H9 (cell line): ENCODE data around the gene PLAC9. TPM values are rescaled to one million over a fixed set of nuclear protein-coding genes. Genes with fewer than 3 reads are reported as not detected.

Experiments
- DNase-seq: peaks from one replicate; pipeline ENCODE4 v3.0.0-alpha.2; 2017
- H2AFZ ChIP-seq: one replicate; pipeline ENCODE4 v1.6.1; 2013; ENCODE audit warnings: mild to moderate bottlenecking, low read length, control low read depth, moderate library complexity
- H2AK5ac ChIP-seq: 2 replicates; pipeline ENCODE4 v1.6.1; 2013; ENCODE audit warnings: low read length, control low read depth, mixed read lengths; ENCODE audit not compliant: insufficient read length
- H2BK120ac ChIP-seq: one replicate; pipeline ENCODE4 v1.6.1; 2013; ENCODE audit warnings: low read depth, mild to moderate bottlenecking, low read length, control low read depth, inconsistent platforms; ENCODE audit not compliant: poor library complexity, severe bottlenecking
- H2BK12ac ChIP-seq: 2 replicates; pipeline ENCODE4 v1.6.1; 2013; ENCODE audit warnings: low read length, control low read depth, mixed read lengths, low read depth; ENCODE audit not compliant: insufficient read length
- H2BK15ac ChIP-seq: 2 replicates; pipeline ENCODE4 v1.6.1; 2013; ENCODE audit warnings: low read depth, low read length, control low read depth
- H2BK20ac ChIP-seq: one replicate; pipeline ENCODE4 v1.6.1; 2013; ENCODE audit warnings: low read depth, mild to moderate bottlenecking, low read length, control low read depth, inconsistent platforms; ENCODE audit not compliant: poor library complexity, severe bottlenecking
- H2BK5ac ChIP-seq: 2 replicates; pipeline ENCODE4 v1.6.1; 2013; ENCODE audit warnings: low read length, control low read depth, mixed read lengths; ENCODE audit not compliant: insufficient read length
- H3K14ac ChIP-seq: 2 replicates; pipeline ENCODE4 v1.6.1; 2013; ENCODE audit warnings: low read length, control low read depth; ENCODE audit not compliant: insufficient read depth
- H3K18ac ChIP-seq: 2 replicates; pipeline ENCODE4 v1.6.1; 2013; ENCODE audit warnings: low read depth, mild to moderate bottlenecking, mixed read lengths, low read length, control low read depth; ENCODE audit not compliant: insufficient read length
- H3K23ac ChIP-seq: 2 replicates; pipeline ENCODE4 v1.6.1; 2013; ENCODE audit warnings: low read length, control low read depth, mixed read lengths, low read depth; ENCODE audit not compliant: insufficient read length
- H3K23me2 ChIP-seq: 2 replicates; pipeline ENCODE4 v1.6.1; 2013; ENCODE audit warnings: low read depth, mild to moderate bottlenecking, mixed read lengths, low read length, control low read depth; ENCODE audit not compliant: insufficient read length, poor library complexity, severe bottlenecking
- H3K27ac ChIP-seq: 2 replicates; pipeline ENCODE4 v1.5.1; 2013; ENCODE audit warnings: low read length, control low read depth, mixed read lengths, low read depth; ENCODE audit not compliant: insufficient read length
- H3K27me3 ChIP-seq: 2 replicates; pipeline ENCODE4 v1.6.1; 2013; ENCODE audit warnings: low read length, control low read depth, inconsistent platforms; ENCODE audit not compliant: insufficient read depth
- H3K4ac ChIP-seq: 2 replicates; pipeline ENCODE4 v1.6.1; 2013; ENCODE audit warnings: low read depth, mild to moderate bottlenecking, control low read depth, inconsistent platforms, low read length, moderate library complexity
- H3K4me1 ChIP-seq: 2 replicates; pipeline ENCODE4 v1.6.1; 2013; ENCODE audit warnings: low read length, control low read depth, inconsistent platforms; ENCODE audit not compliant: insufficient read depth
- H3K4me2 ChIP-seq: 2 replicates; pipeline ENCODE4 v1.6.1; 2013; ENCODE audit warnings: low read length, control low read depth, mixed read lengths; ENCODE audit not compliant: insufficient read length, insufficient read depth
- H3K56ac ChIP-seq: 2 replicates; pipeline ENCODE4 v1.6.1; 2013; ENCODE audit warnings: low read depth, mild to moderate bottlenecking, mixed read lengths, low read length, control low read depth; ENCODE audit not compliant: insufficient read length
- H3K79me1 ChIP-seq: 2 replicates; pipeline ENCODE4 v1.6.1; 2013; ENCODE audit warnings: low read depth, mild to moderate bottlenecking, moderate library complexity, low read length, control low read depth, inconsistent platforms; ENCODE audit not compliant: insufficient read depth, poor library complexity, severe bottlenecking
- H3K79me2 ChIP-seq: 2 replicates; pipeline ENCODE4 v1.6.1; 2013; ENCODE audit warnings: low read length, control low read depth, inconsistent platforms; ENCODE audit not compliant: insufficient read depth
- H3K9ac ChIP-seq: 2 replicates; pipeline ENCODE4 v1.6.1; 2013; ENCODE audit warnings: low read length, control low read depth, mixed read lengths; ENCODE audit not compliant: insufficient read length; ENCODE audit errors: extremely low read depth
- H3K9me3 ChIP-seq: one replicate; pipeline ENCODE4 v1.6.1; 2013; ENCODE audit warnings: low read depth, low read length, inconsistent platforms; ENCODE audit not compliant: control insufficient read depth
- H3T11ph ChIP-seq: one replicate; pipeline ENCODE4 v1.6.1; 2013; ENCODE audit warnings: mild to moderate bottlenecking, low read length, control low read depth, inconsistent platforms
- H4K20me1 ChIP-seq: one replicate; pipeline ENCODE4 v1.6.1; 2013; ENCODE audit not compliant: control insufficient read depth, insufficient read length, insufficient read depth
- H4K5ac ChIP-seq: 2 replicates; pipeline ENCODE4 v1.6.1; 2013; ENCODE audit warnings: low read depth, mild to moderate bottlenecking, mixed read lengths, low read length, control low read depth; ENCODE audit not compliant: insufficient read length
- H4K8ac ChIP-seq: replicated peaks from 2 replicates; pipeline ENCODE4 v1.6.1; 2013; ENCODE audit warnings: low read length, control low read depth, mixed read lengths, low read depth; ENCODE audit not compliant: insufficient read length
- H4K91ac ChIP-seq: 2 replicates; pipeline ENCODE4 v1.6.1; 2013; ENCODE audit warnings: low read depth, mild to moderate bottlenecking, moderate library complexity, mixed read lengths, low read length, control low read depth; ENCODE audit not compliant: insufficient read length
- H3K27ac Mint-ChIP-seq, 3 experiments: 2 replicates in 2 of 3; 3 replicates in 1 of 3; pipeline ENCODE4 v1.8.0; 2020 to 2021; ENCODE audit warnings: mixed read lengths in 3 of 3, mild to moderate bottlenecking in 1 of 3, moderate library complexity in 1 of 3
- H3K27me3 Mint-ChIP-seq: 2 replicates; pipeline ENCODE4 v1.8.0; 2021; ENCODE audit warnings: low read depth, mild to moderate bottlenecking, moderate library complexity, mixed read lengths
- H3K36me3 Mint-ChIP-seq, 3 experiments: 2 replicates in 2 of 3; 3 replicates in 1 of 3; pipeline ENCODE4 v1.8.0; 2020 to 2021; ENCODE audit warnings: low read depth in 3 of 3, mixed read lengths in 3 of 3; ENCODE audit not compliant: insufficient read depth in 1 of 3
- H3K4me1 Mint-ChIP-seq, 2 experiments: 2 replicates each; pipeline ENCODE4 v1.8.0; 2020; ENCODE audit warnings: mixed read lengths in 2 of 2
- H3K4me3 Mint-ChIP-seq, 2 experiments: 2 replicates in 1 of 2; 3 replicates in 1 of 2; pipeline ENCODE4 v1.8.0; 2020 to 2021; ENCODE audit warnings: mild to moderate bottlenecking in 2 of 2, mixed read lengths in 2 of 2, moderate library complexity in 1 of 2
- H3K9me3 Mint-ChIP-seq, 2 experiments: 2 replicates in 1 of 2; 3 replicates in 1 of 2; pipeline ENCODE4 v1.8.0; 2020; ENCODE audit warnings: mild to moderate bottlenecking in 2 of 2, mixed read lengths in 2 of 2, moderate library complexity in 1 of 2
- CTCF ChIP-seq: fragments of 200-600 bp; sonication (generic); conservative IDR thresholded peaks from 3 replicates; pipeline ENCODE4 v1.8.0; 2021; ENCODE audit warnings: antibody characterized with exemption, mild to moderate bottlenecking
- WGBS: extraction: QIAGEN DNeasy Blood & Tissue Kit; methylation state at CpG from one replicate; pipeline ENCODE4 v1.1.7; 2013; ENCODE audit warnings: missing lambda C conversion rate, low lambda C conversion rate, mixed read lengths; ENCODE audit not compliant: insufficient read length; ENCODE audit errors: extremely low coverage; 5-methylcytosine and 5-hydroxymethylcytosine counted together
- total RNA-seq: library from RNA; stranded (reverse); gene quantifications from 2 replicates; pipeline ENCODE4 v1.2.1, GENCODE V29; 2021

Gene PLAC9
- total RNA-seq, 1 experiment from 2014 or later = 4.3 TPM

DNA sequence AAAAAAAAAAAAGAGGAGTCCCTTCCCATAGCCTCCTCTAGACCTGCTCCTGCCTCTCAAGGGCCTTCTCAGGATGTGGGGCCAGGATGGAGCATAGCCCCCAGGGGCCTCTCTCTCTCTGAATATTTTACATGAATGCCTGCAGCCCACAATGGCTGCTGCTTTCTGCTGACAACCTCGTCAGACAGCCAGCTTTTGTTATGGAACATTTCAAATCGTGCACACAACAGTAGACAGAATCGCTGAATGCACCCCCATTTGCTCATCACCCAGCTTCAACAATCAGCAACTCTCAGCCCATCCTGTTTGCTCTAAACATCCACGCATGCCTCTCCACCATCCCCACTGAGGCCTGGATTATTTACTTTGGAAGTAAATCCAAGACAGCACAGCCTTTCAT is 5.4 kb downstream of the PLAC9 start:
- Histone ChIP-seq H3K56ac (no peak overlapping the region), H4K8ac (no peak overlapping the region), H3K79me1 (no peaks in the 10 kb centered on the region), H3K9ac (no peak overlapping the region), H3K27ac (no peak overlapping the region), H2BK15ac (no peak overlapping the region), H3K14ac (no peak overlapping the region), H3K79me2 (no peaks in the 10 kb centered on the region), H3K18ac (no peak overlapping the region), H4K20me1 (no peaks in the 10 kb centered on the region), H3K4ac (no peak overlapping the region), H4K91ac (no peak overlapping the region), H3K23ac (no peak overlapping the region), H2AK5ac (no peak overlapping the region), H2BK120ac (no peak overlapping the region), H3K4me2 (no peak overlapping the region), H3K27me3 (no peaks in the 10 kb centered on the region; the same call in 1 of the 2 replicates), H2BK20ac (no peak overlapping the region), H3T11ph (no peak overlapping the region), H3K4me1 (no peaks in the 10 kb centered on the region), H2BK5ac (no peak overlapping the region), H3K9me3 (no peaks in the 10 kb centered on the region), H4K5ac (no peak overlapping the region), H2BK12ac (no peak overlapping the region), H3K23me2 (no peaks in the 10 kb centered on the region), H2AFZ (no peak overlapping the region)
- Mint-ChIP-seq H3K4me1 (peaks cover 17 to 23% of the 10 kb centered on the region in 2 experiments), H3K9me3 (peaks cover 0 to 3% of the 10 kb centered on the region in 2 experiments; a peak in 2 of 5 replicates), H3K4me3 (peak overlapping the region in 1 of 2 experiments; percentile 50; a peak in 2 of 5 replicates), H3K27me3 (peaks cover 19% of the 10 kb centered on the region), H3K36me3 (no peaks in the 10 kb centered on the region; a peak in 2 of 7 replicates), H3K27ac (no peak overlapping the region)
- no peak for TF ChIP-seq CTCF
- no CpG with 5 or more reads among the region's 4 CpGs for WGBS
- no peak for DNase-seq
